Measurements from ENCODE around the gene PSG11.
"Not testable (repeated sequence)": the region's sequence is repeated elsewhere in the genome, so short reads cannot be mapped to it uniquely, and the experiment has no call there.

- TF ChIP-seq POLR2A, CTCF (IDR thresholded peaks at IDR 0.05): not testable (repeated sequence)
Observed at GRCh38 chr19:43022098-43022497, 4.2 kb downstream of the PSG11 start.
